Inflammatory macrophage treated with lipopolysaccharide for 4 hours (primary cell): ENCODE data around the gene PKP2.
"Not testable (repeated sequence)": the region's sequence is repeated elsewhere in the genome, so short reads cannot be mapped to it uniquely, and the experiment has no call there.

ENCODE experiments used
- DNase-seq: peaks from one replicate; pipeline ENCODE4 v3.0.0-alpha.2; 2020

PKP2 gene

GRCh38 chr12:32895688-32896431, 717 bp downstream of the PKP2 start:
- no peak for DNase-seq

- peak; percentile 16 for DNase-seq
These were observed 2.0 kb downstream of the PKP2 start for GRCh38 chr12:32894566-32894965.

GRCh38 chr12:32893458-32893857, 3.1 kb downstream of the PKP2 start:
- peak; percentile 32 for DNase-seq

DNA sequence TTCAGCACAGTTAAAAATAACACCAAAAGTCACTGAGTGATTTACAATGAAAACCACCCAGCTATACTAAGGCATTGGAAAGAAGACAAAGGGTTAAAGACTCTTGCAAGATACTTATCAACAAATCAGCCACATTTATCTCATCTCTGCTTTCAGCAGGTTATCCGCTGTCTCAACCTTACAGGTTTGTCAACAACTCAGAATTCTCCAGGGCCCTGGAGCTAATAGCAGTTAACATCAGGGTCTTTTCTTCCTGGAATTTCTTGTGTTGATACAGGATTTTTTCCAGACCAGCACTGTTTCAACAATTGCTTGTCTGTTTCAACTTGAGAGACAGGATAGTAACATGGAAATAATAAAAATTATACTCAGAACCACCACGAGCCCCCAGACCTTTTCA, 3.5 kb downstream of the PKP2 start:
- no peak for DNase-seq

DNA sequence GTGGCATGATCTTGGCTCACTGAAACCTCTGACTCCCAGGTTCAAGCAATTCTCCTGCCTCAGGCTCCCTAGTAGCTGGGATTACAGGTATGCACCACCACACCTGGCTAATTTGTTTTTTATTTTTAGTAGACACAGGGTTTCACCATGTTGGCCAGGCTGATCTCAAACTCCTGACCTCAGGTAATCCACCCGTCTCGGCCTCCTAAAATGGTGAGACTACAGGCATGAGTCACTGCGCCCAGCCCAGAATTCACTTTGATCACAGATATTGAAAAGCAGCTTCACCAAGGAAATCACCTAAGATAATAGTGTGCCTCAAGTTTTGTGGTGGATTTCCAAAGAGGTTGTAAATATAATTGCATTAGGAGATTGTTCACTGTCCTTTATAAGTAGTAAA, 4.2 kb downstream of the PKP2 start:
- DNase-seq, result not testable (repeated sequence)

DNA sequence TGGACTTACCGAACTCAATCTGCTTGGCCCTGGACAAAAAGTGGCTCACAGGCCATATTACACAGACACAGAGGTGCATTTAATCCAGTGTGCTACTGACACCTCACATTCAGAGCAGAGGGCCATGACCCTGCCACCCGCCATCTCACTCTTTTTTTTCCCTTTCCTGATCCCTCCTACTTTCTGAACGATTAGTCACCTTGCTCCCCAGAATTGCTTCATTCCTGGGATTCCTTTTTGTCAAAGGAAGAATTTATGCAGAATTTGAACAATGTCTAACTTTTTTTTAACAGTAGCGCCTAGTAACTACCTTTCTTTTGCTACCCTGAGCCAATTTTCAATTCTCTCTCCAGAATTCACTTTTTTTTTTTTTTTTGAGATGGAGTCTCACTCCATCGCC, 4.6 kb downstream of the PKP2 start:
- DNase-seq, result no peak

- DNase-seq, result no peak
These were observed 5.1 kb downstream of the PKP2 start for GRCh38 chr12:32891526-32891925.

DNA sequence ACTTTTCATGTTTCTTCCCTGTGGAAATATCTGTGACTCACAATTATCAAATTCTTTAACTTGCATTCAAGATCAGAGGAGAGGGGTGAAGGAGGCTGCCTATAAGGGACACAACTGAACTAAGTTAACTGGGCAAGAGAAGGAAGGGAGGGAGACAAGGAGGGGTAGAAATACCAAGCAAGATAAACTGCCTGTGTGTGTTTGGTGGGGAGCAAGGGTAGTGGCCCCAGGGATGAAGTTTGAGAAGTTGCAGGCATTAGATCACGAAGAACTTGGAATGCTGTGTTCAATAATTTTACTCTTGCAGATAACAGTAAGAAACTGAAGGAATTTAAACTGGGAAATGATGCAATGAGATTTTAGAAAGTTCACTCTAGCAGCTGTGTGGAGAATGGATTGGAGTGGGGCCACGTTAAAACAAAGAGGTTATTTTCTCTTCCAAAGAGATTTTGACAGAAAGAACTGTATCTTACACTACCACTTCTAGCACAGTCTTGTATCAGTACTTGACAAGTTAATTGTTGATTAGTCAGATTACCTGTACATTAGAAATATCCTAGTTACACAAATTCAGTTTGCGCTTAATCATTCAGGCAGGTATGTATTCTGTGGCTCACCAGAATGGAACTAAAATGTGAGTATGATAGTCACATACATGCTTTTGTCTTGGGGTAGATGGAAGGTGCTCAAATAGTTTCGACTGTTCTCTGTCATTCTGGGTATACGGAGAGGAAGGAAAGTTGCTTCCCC, 7.4 kb downstream of the PKP2 start:
- no peak for DNase-seq

DNA sequence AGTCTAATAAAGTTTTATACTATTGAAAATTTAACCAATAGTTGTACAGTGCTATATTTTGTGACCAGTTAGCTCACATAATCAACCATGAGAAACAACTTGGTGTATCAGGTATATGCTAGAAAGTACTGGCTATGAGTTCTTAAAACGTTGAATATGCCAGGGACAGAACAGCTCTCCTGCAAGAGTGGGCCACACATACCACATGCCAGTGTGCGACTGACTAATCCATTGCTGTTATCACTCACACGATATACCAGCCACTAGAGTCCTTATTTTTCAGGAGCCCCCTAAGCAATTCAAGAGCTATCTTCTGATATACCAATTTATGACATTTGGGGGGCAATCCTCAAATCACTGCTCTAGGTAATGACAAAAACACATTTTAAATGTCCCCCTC, 9.5 kb downstream of the PKP2 start:
- no peak for DNase-seq

DNA sequence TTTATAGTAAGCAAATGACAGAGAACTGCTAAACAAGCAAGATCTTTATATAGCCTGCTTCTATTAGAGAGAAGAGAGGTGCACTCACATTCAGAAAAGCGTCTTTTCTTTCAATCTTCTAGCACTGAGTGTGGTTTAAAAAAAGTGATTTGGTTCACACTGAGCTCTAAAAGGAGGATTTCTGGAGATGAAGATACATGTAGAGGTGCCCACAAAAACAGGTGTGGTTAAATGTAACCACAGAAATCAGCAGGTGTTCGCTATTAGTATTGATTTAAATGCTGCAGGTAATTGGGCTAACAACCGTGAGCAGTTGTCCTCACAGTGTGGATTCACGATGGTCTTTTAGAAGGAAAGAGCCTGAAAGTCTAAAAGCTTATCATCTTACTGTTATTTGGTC, 10.7 kb downstream of the PKP2 start:
- DNase-seq, result no peak

DNA sequence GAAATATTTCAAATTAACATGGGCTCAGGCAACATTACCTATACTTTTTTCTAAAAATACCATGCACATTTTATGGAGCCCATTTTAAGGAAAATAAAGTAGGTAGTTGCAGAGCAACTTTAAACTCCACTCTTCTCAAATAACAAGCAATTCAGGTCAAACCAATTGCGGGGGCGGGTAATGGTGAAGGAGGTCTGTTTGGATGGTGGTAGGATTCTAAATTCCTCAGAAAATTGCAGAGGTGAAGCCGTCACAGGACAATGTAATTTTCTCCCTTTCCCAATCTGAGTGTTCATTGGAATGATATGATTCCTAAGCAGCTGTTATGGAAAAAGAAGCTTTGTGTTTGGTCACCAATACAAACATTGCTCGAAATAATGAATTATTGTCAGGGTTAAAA, 11.6 kb downstream of the PKP2 start:
- DNase-seq, result no peak

GRCh38 chr12:32881702-32882101, 14.9 kb downstream of the PKP2 start:
- DNase-seq, result no peak

- DNase-seq, result no peak
These were observed 15.5 kb downstream of the PKP2 start for GRCh38 chr12:32881107-32881506.

DNA sequence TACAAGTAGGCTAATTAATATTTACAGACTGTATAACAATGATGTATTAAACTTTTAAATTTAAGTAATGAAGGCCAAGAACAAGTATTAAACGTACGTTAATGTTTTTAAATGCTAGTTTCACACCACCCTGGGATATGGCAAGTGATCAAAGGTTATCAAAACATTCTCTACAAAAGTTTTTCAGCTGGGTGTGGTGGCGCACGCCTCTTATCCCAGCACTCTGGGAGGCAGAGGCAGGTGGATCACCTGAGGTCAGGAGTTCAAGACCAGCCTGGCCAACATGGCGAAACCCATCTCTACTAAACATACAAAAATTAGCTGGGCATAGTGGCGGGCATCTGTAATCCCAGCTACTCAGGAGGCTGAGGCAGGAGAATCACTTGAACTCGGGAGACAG, 17.5 kb downstream of the PKP2 start:
- not testable (repeated sequence) for DNase-seq

DNA sequence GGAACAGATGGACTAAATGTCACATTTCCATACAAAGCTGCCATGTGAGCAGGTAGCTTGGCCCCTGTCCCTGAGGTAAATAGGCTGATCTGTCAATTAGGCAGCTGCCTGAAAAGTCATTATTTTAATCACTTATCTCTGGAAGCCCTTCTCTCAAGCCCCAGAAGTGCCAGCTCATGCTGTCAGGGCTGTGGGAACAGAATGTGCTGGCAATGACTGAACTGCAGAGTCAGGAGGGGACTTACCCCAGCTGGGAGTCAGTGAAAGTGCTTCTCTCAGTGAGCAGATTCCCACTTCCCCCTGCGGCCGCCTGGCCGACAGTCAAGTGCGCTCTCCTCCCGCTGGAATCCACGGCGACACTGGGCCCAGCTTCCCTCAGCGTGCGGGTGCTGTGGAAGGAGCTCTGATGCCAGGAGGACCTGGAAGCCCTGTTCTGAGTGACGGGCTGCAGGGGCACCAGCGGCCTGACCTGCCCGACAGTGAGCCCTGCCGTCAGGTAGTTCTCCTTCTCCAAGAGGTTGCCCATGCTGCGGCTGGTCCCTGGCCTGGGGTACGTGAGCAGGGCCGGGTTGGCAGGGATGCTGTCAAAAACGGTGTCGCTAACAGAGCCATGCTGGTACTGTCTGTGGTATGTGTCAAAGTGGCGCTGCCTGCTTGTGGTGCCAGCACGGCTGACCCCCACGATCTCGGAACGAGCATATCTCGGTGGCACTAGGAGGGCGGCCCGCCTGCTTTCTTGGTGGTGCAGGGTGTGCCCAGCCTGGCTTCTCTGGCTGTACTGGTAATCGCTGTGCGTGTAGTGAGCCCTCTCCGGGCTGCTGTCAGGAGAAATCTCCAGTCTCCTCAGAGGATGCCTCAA, 18.7 kb downstream of the PKP2 start:
- peak; percentile 58 for DNase-seq

GRCh38 chr12:32876004-32876403, 20.6 kb downstream of the PKP2 start:
- peak; percentile 45 for DNase-seq

GRCh38 chr12:32874975-32875374, 21.6 kb downstream of the PKP2 start:
- no peak for DNase-seq

- no peak for DNase-seq
These were observed 22.5 kb downstream of the PKP2 start for GRCh38 chr12:32874078-32874477.

- DNase-seq, result not testable (repeated sequence)
These were observed 24.2 kb downstream of the PKP2 start for GRCh38 chr12:32872416-32872815.

GRCh38 chr12:32870716-32871115, 25.9 kb downstream of the PKP2 start:
- peak; percentile 19 for DNase-seq

DNA sequence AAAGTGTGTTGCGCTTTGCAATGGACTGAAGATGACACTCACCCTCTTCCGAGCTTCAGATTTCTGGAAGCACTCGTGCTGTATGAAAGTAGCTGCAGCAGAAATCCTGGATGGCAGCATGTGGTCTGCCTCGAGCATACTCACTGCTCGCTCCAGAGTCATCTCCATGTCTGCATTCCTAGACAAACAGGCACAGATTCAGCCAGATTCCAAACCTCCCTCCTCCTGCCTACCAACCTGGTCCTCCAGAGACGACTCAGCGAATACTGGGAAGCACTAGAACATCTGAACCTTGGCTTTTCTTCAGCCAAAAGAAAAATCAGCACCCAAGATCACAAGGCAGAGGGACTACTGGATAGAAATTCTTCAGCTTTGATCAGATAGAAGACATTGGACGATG, 27.7 kb downstream of the PKP2 start:
- DNase-seq, result no peak

- DNase-seq, result no peak
These were observed 31.8 kb downstream of the PKP2 start for GRCh38 chr12:32864731-32865130.

DNA sequence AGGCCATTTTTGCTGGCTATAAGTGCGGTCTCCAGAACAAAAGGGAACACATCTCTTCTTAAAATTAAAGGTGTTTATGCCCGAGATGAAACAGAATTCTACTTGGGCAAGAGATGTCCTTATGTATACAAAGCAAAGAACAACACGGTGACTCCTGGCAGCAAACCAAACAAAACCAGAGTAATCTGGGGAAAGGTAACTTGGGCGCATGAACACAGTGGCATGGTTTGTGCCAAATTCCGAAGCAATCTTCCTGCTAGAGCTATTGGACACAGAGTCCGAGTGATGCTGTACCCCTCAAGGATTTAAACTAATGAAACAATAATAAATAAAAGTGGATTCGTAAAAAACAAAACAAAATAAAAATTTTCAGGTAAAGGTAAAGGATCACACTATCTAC, 33.4 kb downstream of the PKP2 start:
- no peak for DNase-seq

DNA sequence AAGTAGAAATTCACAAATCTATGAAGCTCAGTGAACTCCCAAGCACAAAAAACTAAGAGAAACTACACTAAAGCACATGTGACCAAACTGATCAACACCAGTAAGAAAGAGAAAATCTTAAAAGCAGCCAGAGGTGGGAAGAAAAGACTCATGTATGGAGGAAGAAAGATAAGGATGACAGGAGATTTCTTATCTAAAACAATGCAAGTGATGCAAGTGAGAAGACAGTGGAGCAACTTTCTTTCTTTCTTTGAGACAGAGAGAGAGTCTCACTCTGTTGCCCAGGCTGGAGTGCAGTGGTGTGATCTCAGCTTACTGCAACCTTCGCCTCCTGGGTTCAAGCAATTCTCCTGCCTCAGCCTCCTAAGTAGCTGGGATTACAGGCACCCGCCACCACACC, 34.9 kb downstream of the PKP2 start:
- DNase-seq, result not testable (repeated sequence)
